ENCODE data around the gene ADGRA3.

GRCh38 chr4:22539251-22539650 lies 23.4 kb upstream of the ADGRA3 start:
- TF ChIP-seq GABPA (IDR thresholded peaks at IDR 0.05; ENCODE audit: low read depth) = no peak
- TF ChIP-seq CTCF (IDR thresholded peaks at IDR 0.05) = no peak
- no peak for TF ChIP-seq TEAD4 (IDR thresholded peaks at IDR 0.05; ENCODE audit: borderline replicate concordance, insufficient read depth)
- no peak for TF ChIP-seq TAF1 (IDR thresholded peaks at IDR 0.05; ENCODE audit: borderline replicate concordance, low read depth, low read length)
- no peak for TF ChIP-seq YY1 (IDR thresholded peaks at IDR 0.05; ENCODE audit: low read depth)
